ENCODE results near the gene AREG.

AREG gene

GRCh38 chr4:74479009-74479408, 34.1 kb downstream of the AREG start:
- Histone ChIP-seq H3K4me2 (ENCODE audit: low read length) (no peak overlapping the region), H3K4me1 (ENCODE audit: control insufficient read depth in 1 of 2, insufficient read depth in 2 of 2, low read length in 2 of 2) (peaks cover 0 to 8% of the 10 kb centered on the region in 2 experiments), H3K18ac (ENCODE audit: low read length) (no peak overlapping the region), H3K9ac (ENCODE audit: low read length) (no peak overlapping the region), H2AFZ (ENCODE audit: insufficient read depth, low read length, poor library complexity) (no peak overlapping the region), H3K14ac (ENCODE audit: low read length) (no peak overlapping the region), H3K79me2 (ENCODE audit: control insufficient read depth, insufficient read depth, low read length, poor library complexity) (no peaks in the 10 kb centered on the region), H2BK5ac (ENCODE audit: low read depth, low read length, poor library complexity) (no peak overlapping the region), H4K12ac (ENCODE audit: low read depth, low read length) (no peak overlapping the region), H3K27ac (ENCODE audit: low read depth, low read length) (no peak overlapping the region), H4K8ac (ENCODE audit: low read depth, low read length) (no peak overlapping the region), H3K27me3 (ENCODE audit: insufficient read depth, low read length) (no peaks in the 10 kb centered on the region), H3K9me3 (ENCODE audit: insufficient read depth, low read depth, low read length) (no peaks in the 10 kb centered on the region), H4K91ac (ENCODE audit: low read depth, low read length) (no peak overlapping the region), H2BK12ac (ENCODE audit: low read length) (no peak overlapping the region), H2BK120ac (ENCODE audit: insufficient read depth, low read length, poor library complexity) (no peak overlapping the region), H3K4me3 (ENCODE audit: low read depth, low read length) (no peak overlapping the region), H2AK5ac (ENCODE audit: low read length) (no peak overlapping the region), H3K79me1 (ENCODE audit: low read length) (no peaks in the 10 kb centered on the region), H3K23ac (ENCODE audit: low read length) (no peak overlapping the region), H3K36me3 (ENCODE audit: control insufficient read depth in 1 of 2, insufficient read depth in 2 of 2, low read length in 2 of 2) (no peaks in the 10 kb centered on the region), H3K4ac (ENCODE audit: low read depth, low read length) (no peak overlapping the region)
- WGBS (ENCODE audit: extremely low coverage, insufficient coverage, insufficient read length) = no CpG with 5 or more reads among the region's 1 CpG
- DNase-seq = no peak

GRCh38 chr4:74480267-74480666, 35.3 kb downstream of the AREG start:
- H2BK5ac ChIP-seq (ENCODE audit: low read depth, low read length, poor library complexity) = no peak overlapping the region
- no peak overlapping the region for H4K91ac ChIP-seq (ENCODE audit: low read depth, low read length)
- H3K4ac ChIP-seq (ENCODE audit: low read depth, low read length) = no peak overlapping the region
- no peak overlapping the region for H2AK5ac ChIP-seq (ENCODE audit: low read length)
- no peak overlapping the region for H3K4me2 ChIP-seq (ENCODE audit: low read length)
- no peak overlapping the region for H3K14ac ChIP-seq (ENCODE audit: low read length)
- no peak overlapping the region for H3K23ac ChIP-seq (ENCODE audit: low read length)
- H2BK120ac ChIP-seq (ENCODE audit: insufficient read depth, low read length, poor library complexity) = no peak overlapping the region
- H3K27ac ChIP-seq (ENCODE audit: low read depth, low read length) = no peak overlapping the region
- H3K9ac ChIP-seq (ENCODE audit: low read length) = no peak overlapping the region
- no peak overlapping the region for H2AFZ ChIP-seq (ENCODE audit: insufficient read depth, low read length, poor library complexity)
- no peaks in the 10 kb centered on the region for H3K79me2 ChIP-seq (ENCODE audit: control insufficient read depth, insufficient read depth, low read length, poor library complexity)
- no peak overlapping the region for H4K12ac ChIP-seq (ENCODE audit: low read depth, low read length)
- H3K27me3 ChIP-seq (ENCODE audit: insufficient read depth, low read length) = no peaks in the 10 kb centered on the region
- peaks cover 0 to 8% of the 10 kb centered on the region in 2 experiments for H3K4me1 ChIP-seq (ENCODE audit: control insufficient read depth in 1 of 2, insufficient read depth in 2 of 2, low read length in 2 of 2)
- H3K18ac ChIP-seq (ENCODE audit: low read length) = no peak overlapping the region
- no peaks in the 10 kb centered on the region for H3K9me3 ChIP-seq (ENCODE audit: insufficient read depth, low read depth, low read length)
- no peaks in the 10 kb centered on the region for H3K36me3 ChIP-seq (ENCODE audit: control insufficient read depth in 1 of 2, insufficient read depth in 2 of 2, low read length in 2 of 2)
- H3K79me1 ChIP-seq (ENCODE audit: low read length) = no peaks in the 10 kb centered on the region
- no peak overlapping the region for H2BK12ac ChIP-seq (ENCODE audit: low read length)
- peak; percentile 87 to 90 for DNase-seq
- H4K8ac ChIP-seq (ENCODE audit: low read depth, low read length) = no peak overlapping the region
- no CpG with 5 or more reads among the region's 2 CpGs for WGBS (ENCODE audit: extremely low coverage, insufficient coverage, insufficient read length)
- no peak overlapping the region for H3K4me3 ChIP-seq (ENCODE audit: low read depth, low read length)

GRCh38 chr4:74481891-74482609, 37.1 kb downstream of the AREG start:
- Histone ChIP-seq H3K9me3 (ENCODE audit: insufficient read depth, low read depth, low read length) (no peaks in the 10 kb centered on the region), H3K14ac (ENCODE audit: low read length) (no peak overlapping the region), H3K4me3 (ENCODE audit: low read depth, low read length) (no peak overlapping the region), H3K27ac (ENCODE audit: low read depth, low read length) (no peak overlapping the region), H4K12ac (ENCODE audit: low read depth, low read length) (no peak overlapping the region), H3K4ac (ENCODE audit: low read depth, low read length) (no peak overlapping the region), H2BK5ac (ENCODE audit: low read depth, low read length, poor library complexity) (no peak overlapping the region), H3K4me2 (ENCODE audit: low read length) (no peak overlapping the region), H3K79me2 (ENCODE audit: control insufficient read depth, insufficient read depth, low read length, poor library complexity) (no peaks in the 10 kb centered on the region), H4K8ac (ENCODE audit: low read depth, low read length) (no peak overlapping the region), H3K36me3 (ENCODE audit: control insufficient read depth in 1 of 2, insufficient read depth in 2 of 2, low read length in 2 of 2) (no peaks in the 10 kb centered on the region), H3K18ac (ENCODE audit: low read length) (no peak overlapping the region), H2BK120ac (ENCODE audit: insufficient read depth, low read length, poor library complexity) (no peak overlapping the region), H3K4me1 (ENCODE audit: control insufficient read depth in 1 of 2, insufficient read depth in 2 of 2, low read length in 2 of 2) (peaks cover 0 to 8% of the 10 kb centered on the region in 2 experiments), H3K27me3 (ENCODE audit: insufficient read depth, low read length) (no peaks in the 10 kb centered on the region), H2AFZ (ENCODE audit: insufficient read depth, low read length, poor library complexity) (no peak overlapping the region), H3K9ac (ENCODE audit: low read length) (no peak overlapping the region), H4K91ac (ENCODE audit: low read depth, low read length) (no peak overlapping the region), H3K79me1 (ENCODE audit: low read length) (no peaks in the 10 kb centered on the region), H3K23ac (ENCODE audit: low read length) (no peak overlapping the region), H2BK12ac (ENCODE audit: low read length) (no peak overlapping the region), H2AK5ac (ENCODE audit: low read length) (no peak overlapping the region)
- no CpG with 5 or more reads among the region's 3 CpGs for WGBS (ENCODE audit: extremely low coverage, insufficient coverage, insufficient read length)
- DNase-seq = peak; percentile 84 to 86

DNA sequence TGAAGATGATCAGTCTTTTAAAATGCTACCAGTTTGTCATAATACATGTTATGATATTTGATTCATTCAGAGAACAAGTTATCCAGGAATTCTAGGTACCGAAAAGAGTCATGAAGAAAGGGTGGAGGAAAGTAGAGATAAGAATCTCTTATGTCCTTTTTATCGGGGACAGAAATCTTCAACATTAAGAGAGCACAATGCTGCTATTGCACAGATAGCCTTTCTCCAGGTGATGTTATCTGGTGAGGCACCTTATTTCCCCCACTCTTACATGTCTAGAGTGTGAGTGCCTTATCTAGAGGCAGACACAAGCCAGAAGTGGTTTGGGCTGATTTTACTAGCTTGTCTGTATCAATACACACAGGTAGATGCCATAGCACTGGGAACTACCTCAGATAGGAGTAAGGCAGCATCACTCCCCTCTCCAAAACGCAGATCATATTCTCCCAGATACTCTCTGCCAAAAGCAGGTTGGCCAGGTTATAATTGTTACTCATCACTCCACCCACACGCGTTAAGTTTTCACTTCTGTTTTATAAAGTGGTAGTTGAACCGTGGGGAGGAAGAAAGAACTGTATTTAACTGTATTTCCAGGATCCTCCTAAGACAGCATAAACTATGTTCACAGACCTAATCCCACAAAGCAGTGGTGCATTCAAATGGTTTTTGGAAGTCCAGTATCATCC, 38.4 kb downstream of the AREG start:
- Histone ChIP-seq H3K4me1 (ENCODE audit: control insufficient read depth in 1 of 2, insufficient read depth in 2 of 2, low read length in 2 of 2) (peaks cover 0 to 8% of the 10 kb centered on the region in 2 experiments), H3K9ac (ENCODE audit: low read length) (no peak overlapping the region), H4K12ac (ENCODE audit: low read depth, low read length) (no peak overlapping the region), H3K4ac (ENCODE audit: low read depth, low read length) (no peak overlapping the region), H3K14ac (ENCODE audit: low read length) (no peak overlapping the region), H2BK120ac (ENCODE audit: insufficient read depth, low read length, poor library complexity) (no peak overlapping the region), H3K4me3 (ENCODE audit: low read depth, low read length) (no peak overlapping the region), H2BK5ac (ENCODE audit: low read depth, low read length, poor library complexity) (no peak overlapping the region), H3K4me2 (ENCODE audit: low read length) (no peak overlapping the region), H3K79me2 (ENCODE audit: control insufficient read depth, insufficient read depth, low read length, poor library complexity) (no peaks in the 10 kb centered on the region), H3K18ac (ENCODE audit: low read length) (no peak overlapping the region), H4K91ac (ENCODE audit: low read depth, low read length) (no peak overlapping the region), H2AFZ (ENCODE audit: insufficient read depth, low read length, poor library complexity) (no peak overlapping the region), H2BK12ac (ENCODE audit: low read length) (no peak overlapping the region), H4K8ac (ENCODE audit: low read depth, low read length) (no peak overlapping the region), H3K27ac (ENCODE audit: low read depth, low read length) (no peak overlapping the region), H2AK5ac (ENCODE audit: low read length) (no peak overlapping the region), H3K36me3 (ENCODE audit: control insufficient read depth in 1 of 2, insufficient read depth in 2 of 2, low read length in 2 of 2) (no peaks in the 10 kb centered on the region), H3K9me3 (ENCODE audit: insufficient read depth, low read depth, low read length) (no peaks in the 10 kb centered on the region), H3K79me1 (ENCODE audit: low read length) (no peaks in the 10 kb centered on the region), H3K27me3 (ENCODE audit: insufficient read depth, low read length) (no peaks in the 10 kb centered on the region), H3K23ac (ENCODE audit: low read length) (no peak overlapping the region)
- DNase-seq = peak in 1 of 2 donors; percentile 17
- WGBS (ENCODE audit: extremely low coverage, insufficient coverage, insufficient read length) = no CpG with 5 or more reads among the region's 6 CpGs

Measured in trophoblast cell (in vitro differentiated cells and primary cell).